ENCODE data around the gene EPN3.

GRCh38 chr17:50506298-50506697 lies 26.2 kb upstream of the EPN3 start:
- TF ChIP-seq GATA2 (IDR thresholded peaks at IDR 0.05; ENCODE audit: low read depth, low read length) (no peak), GATA3 (IDR thresholded peaks at IDR 0.05; ENCODE audit: low read depth, low read length) (no peak)

Measured in SH-SY5Y (cell line).